ENCODE results near the gene MAN1C1.

- TF ChIP-seq CTCF (IDR thresholded peaks at IDR 0.05) (no peak), POLR2A (IDR thresholded peaks at IDR 0.05) (no peak)
Observed at GRCh38 chr1:25785333-25786067, 168.9 kb downstream of the MAN1C1 start.
